ENCODE measurements around the gene GPX8.

GPX8 gene

GRCh38 chr5:55159763-55160492 lies at the start of gene GPX8:
GPX8 (plus strand) TSS chr5:55160171; CDS start chr5:55160193, 22 bp downstream.
- peak; percentile 65 for DNase-seq

- DNase-seq, result no peak
Measured at GRCh38 chr5:55110217-55110616, 49.8 kb upstream of the GPX8 start.

- DNase-seq, result no peak
Measured at GRCh38 chr5:55113327-55113726, 46.6 kb upstream of the GPX8 start.

- no peak for DNase-seq
Measured at GRCh38 chr5:55114061-55114460, 45.9 kb upstream of the GPX8 start.

- DNase-seq, result no peak
Measured at GRCh38 chr5:55123365-55123764, 36.6 kb upstream of the GPX8 start.

GRCh38 chr5:55134053-55134722 lies 25.8 kb upstream of the GPX8 start:
- DNase-seq, result peak; percentile 26

- DNase-seq, result no peak
Measured at GRCh38 chr5:55136521-55136920, 23.4 kb upstream of the GPX8 start.

GRCh38 chr5:55140908-55141665 lies 18.9 kb upstream of the GPX8 start:
- no peak for DNase-seq

- no peak for DNase-seq
Measured at GRCh38 chr5:55141945-55142690, 17.9 kb upstream of the GPX8 start.

- no peak for DNase-seq
Measured at GRCh38 chr5:55143624-55144023, 16.3 kb upstream of the GPX8 start.

- DNase-seq, result no peak
Measured at GRCh38 chr5:55146080-55146479, 13.9 kb upstream of the GPX8 start.

GRCh38 chr5:55146543-55147151 lies 13.3 kb upstream of the GPX8 start:
- peak; percentile 81 for DNase-seq

- DNase-seq, result no peak
Measured at GRCh38 chr5:55149308-55149795, 10.6 kb upstream of the GPX8 start.

GRCh38 chr5:55151923-55152842 lies 7.8 kb upstream of the GPX8 start:
- no peak for DNase-seq

- DNase-seq, result no peak
Measured at GRCh38 chr5:55154873-55155272, 5.1 kb upstream of the GPX8 start.

- no peak for DNase-seq
Measured at GRCh38 chr5:55160493-55161209, 680 bp downstream of the GPX8 start.

GRCh38 chr5:55162666-55163065 lies 2.7 kb downstream of the GPX8 start:
- DNase-seq, result no peak

GRCh38 chr5:55171471-55171870 lies 11.5 kb downstream of the GPX8 start:
- DNase-seq, result no peak

- DNase-seq, result peak; percentile 83
Measured at GRCh38 chr5:55172051-55172899, 12.3 kb downstream of the GPX8 start.

All from NCI-H2171 (cell line).